Measurements from ENCODE around the gene ELFN1. TPM values are rescaled to one million over a fixed set of nuclear protein-coding genes. Genes with fewer than 3 reads are reported as not detected.

ELFN1 gene
- total and polyA plus RNA-seq, 10 of the 15 experiments (the other 5 are each of a cell fraction or from before 2014, with no cell fraction given) = 0.04 TPM; not detected in 9

DNA sequence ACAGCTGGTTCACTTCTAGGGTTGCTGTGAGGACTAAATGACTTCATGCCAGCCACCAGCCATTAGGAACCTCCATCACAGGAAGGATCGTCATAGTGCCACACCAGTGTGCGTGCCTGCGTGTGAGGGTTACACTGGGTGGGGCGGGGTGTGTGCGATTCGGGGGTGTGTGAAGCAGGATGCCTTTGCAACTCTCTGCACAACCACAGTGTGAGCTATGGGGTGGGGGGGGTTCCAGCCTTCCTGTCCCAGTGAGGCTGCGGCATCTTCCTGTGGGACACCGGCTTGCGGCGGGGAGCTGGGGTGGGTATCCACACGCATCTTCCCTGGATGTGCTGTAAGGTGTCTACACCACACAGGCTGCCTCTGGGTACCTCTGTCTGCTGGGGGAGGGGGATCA, 6.9 kb upstream of the ELFN1 start:
- POLR2A ChIA-PET = no interaction called here
- CTCF ChIA-PET = interaction anchor here (0.5 to 1.5 kb wide), 3 partner anchors 37 to 702 kb away, joined by 3 to 4 read pairs (median 3); no protein-coding TSS in a partner anchor
- intact Hi-C loops (cut with micrococcal nuclease; ENCODE audit: unreplicated experiment) = no loop called here

DNA sequence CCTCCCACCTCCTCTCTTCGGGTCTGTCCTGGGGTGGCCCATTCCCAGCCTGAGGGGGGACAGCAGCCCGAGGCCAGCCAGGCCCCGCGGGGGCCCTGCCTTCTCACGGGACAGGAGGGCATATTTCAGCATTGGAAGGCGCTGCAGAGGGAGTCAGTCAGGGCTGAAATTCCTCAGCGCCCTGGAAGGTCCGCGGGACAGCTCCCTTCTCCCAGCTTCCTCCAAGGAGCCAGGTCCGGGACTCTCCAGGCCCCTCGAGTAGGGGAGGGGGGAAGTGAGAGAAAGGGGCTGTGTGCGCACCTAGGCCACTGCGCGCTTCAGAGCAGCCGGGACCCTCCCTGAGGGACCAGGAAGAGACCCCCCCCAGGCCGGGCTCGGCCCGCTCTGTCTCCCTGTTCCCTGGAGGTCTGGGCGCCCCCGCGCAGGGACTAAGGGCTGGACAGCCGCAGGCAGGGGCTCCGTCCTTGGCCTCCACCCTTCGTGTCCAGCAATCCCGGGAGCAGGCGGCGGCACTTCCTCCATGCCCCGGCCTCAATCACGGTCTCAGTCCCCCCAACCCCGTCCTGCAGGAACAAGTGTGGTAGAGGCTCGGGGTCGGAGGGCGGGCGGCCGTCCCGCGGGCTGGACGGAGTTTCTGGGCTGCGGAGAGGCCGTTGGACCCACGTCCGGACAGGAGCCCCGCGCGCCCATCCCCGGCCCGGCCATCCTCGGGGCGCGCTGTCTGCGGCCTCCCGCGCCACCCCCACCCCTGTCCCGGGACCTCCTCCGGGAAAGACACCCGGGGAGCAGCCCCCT, 6.0 kb upstream of the ELFN1 start:
- H3K4me3 ChIP-seq = no peak overlapping the region
- intact Hi-C loops (cut with micrococcal nuclease; ENCODE audit: unreplicated experiment) = no loop called here
- H4K20me1 ChIP-seq (ENCODE audit: control insufficient read depth, insufficient read depth) = no peaks in the 10 kb centered on the region
- H3K27ac ChIP-seq (ENCODE audit: control insufficient read depth, insufficient read depth) = no peak overlapping the region
- no peak overlapping the region for H3K4me2 ChIP-seq (ENCODE audit: control insufficient read depth, insufficient read depth)
- no peaks in the 10 kb centered on the region for H3K4me1 ChIP-seq (ENCODE audit: control insufficient read depth, insufficient read depth, low read length)
- H2AFZ ChIP-seq (ENCODE audit: control insufficient read depth, low read depth, low read length) = no peak overlapping the region
- H3K79me2 ChIP-seq (ENCODE audit: control insufficient read depth, insufficient read depth, low read length) = no peaks in the 10 kb centered on the region
- BruUV-seq (replicated peaks) = no TSS peak
- no peak for FAIRE-seq
- H3K36me3 ChIP-seq (ENCODE audit: control insufficient read depth in 2 of 2, insufficient read depth in 2 of 2, low read length in 1 of 2) = no peaks in the 10 kb centered on the region
- H3K27me3 ChIP-seq (replicated peaks in 1 of 2; ENCODE audit: control insufficient read depth in 2 of 2, insufficient read depth in 2 of 2, low read length in 1 of 2) = peaks cover 1 to 6% of the 10 kb centered on the region in 2 experiments; a peak in 2 of 4 replicates
- ChIA-PET POLR2A (no interaction called here), SMC1A (ENCODE audit: uncharacterized antibody, unreplicated experiment) (no interaction called here), CTCF (interaction anchor here (0.5 to 1.5 kb wide), 4 partner anchors 37 to 701 kb away, joined by 3 to 4 read pairs (median 3); no protein-coding TSS in a partner anchor), RAD21 (ENCODE audit: unreplicated experiment) (interaction anchor here (0.6 to 0.7 kb wide), 2 partner anchors 545 to 804 kb away, joined by 3 to 4 read pairs; no protein-coding TSS in a partner anchor)
- DNase-seq (ENCODE audit: low read depth, low spot score) = no peak
- in situ Hi-C loops (cut with MboI) = loop anchor here (10.0 kb wide), 1 partner anchor 551 kb away; no protein-coding TSS in a partner anchor
- no peak overlapping the region for H3K9ac ChIP-seq (ENCODE audit: control insufficient read depth, insufficient read depth, low read length)
- no peaks in the 10 kb centered on the region for H3K9me3 ChIP-seq (replicated peaks; ENCODE audit: control insufficient read depth, insufficient read depth, low read length)
- 32% methylated on average over 48 of the region's 56 CpGs for WGBS (ENCODE audit: insufficient coverage, insufficient replicate concordance, low lambda C conversion rate, missing lambda C conversion rate)
- ATAC-seq = no peak
- TF ChIP-seq SRF (IDR thresholded peaks at IDR 0.05; ENCODE audit: low read depth in 2 of 2, low read length in 2 of 2) = no peak
- no peak for TF ChIP-seq NKRF (conservative IDR thresholded peaks at IDR 0.05)
- no peak for TF ChIP-seq TAF1 (IDR thresholded peaks at IDR 0.05; ENCODE audit: borderline replicate concordance, low read depth, low read length)
- no peak for TF ChIP-seq POLR2AphosphoS5 (IDR thresholded peaks at IDR 0.05; ENCODE audit: low read length)
- no peak for TF ChIP-seq WRNIP1 (IDR thresholded peaks at IDR 0.05; ENCODE audit: borderline replicate concordance, low read depth, low read length)
- TF ChIP-seq, protein P1, sequence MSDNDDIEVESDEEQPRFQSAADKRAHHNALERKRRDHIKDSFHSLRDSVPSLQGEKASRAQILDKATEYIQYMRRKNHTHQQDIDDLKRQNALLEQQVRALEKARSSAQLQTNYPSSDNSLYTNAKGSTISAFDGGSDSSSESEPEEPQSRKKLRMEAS (IDR thresholded peaks at IDR 0.05; ENCODE audit: low read depth, low read length) = no peak
- no peak for TF ChIP-seq EZH2 (IDR thresholded peaks at IDR 0.05; ENCODE audit: borderline replicate concordance, control insufficient read depth, low read depth, low read length)
- no peak for TF ChIP-seq SMC3 (IDR thresholded peaks at IDR 0.05; ENCODE audit: borderline replicate concordance, low read length)
- TF ChIP-seq RAD51 (IDR thresholded peaks at IDR 0.05) = no peak
- no peak for TF ChIP-seq BCL11A (IDR thresholded peaks at IDR 0.05; ENCODE audit: low read depth, low read length)
- no peak for TF ChIP-seq CTCF (IDR thresholded peaks at IDR 0.05 in 2 of 3, conservative IDR thresholded peaks at IDR 0.05 in 1 of 3; ENCODE audit: control insufficient read depth in 2 of 3, extremely low read depth in 1 of 3, insufficient read depth in 1 of 3, low read depth in 3 of 3, low read length in 3 of 3)

More for the DNA sequence above, 6.9 kb upstream of the ELFN1 start:
- RAD21 ChIA-PET (ENCODE audit: unreplicated experiment) = interaction anchor here (1.1 kb wide), 1 partner anchor 685 kb away, joined by 3 read pairs; no protein-coding TSS in a partner anchor
- Histone ChIP-seq H3K4me2 (ENCODE audit: control insufficient read depth, insufficient read depth) (no peak overlapping the region), H2AFZ (ENCODE audit: control insufficient read depth, low read depth, low read length) (no peak overlapping the region), H4K20me1 (ENCODE audit: control insufficient read depth, insufficient read depth) (no peaks in the 10 kb centered on the region), H3K4me3 (no peak overlapping the region), H3K9me3 (replicated peaks; ENCODE audit: control insufficient read depth, insufficient read depth, low read length) (no peaks in the 10 kb centered on the region), H3K79me2 (ENCODE audit: control insufficient read depth, insufficient read depth, low read length) (no peaks in the 10 kb centered on the region), H3K4me1 (ENCODE audit: control insufficient read depth, insufficient read depth, low read length) (no peaks in the 10 kb centered on the region), H3K9ac (ENCODE audit: control insufficient read depth, insufficient read depth, low read length) (no peak overlapping the region), H3K27me3 (replicated peaks in 1 of 2; ENCODE audit: control insufficient read depth in 2 of 2, insufficient read depth in 2 of 2, low read length in 1 of 2) (peaks cover 0 to 1% of the 10 kb centered on the region in 2 experiments; a peak in 2 of 4 replicates), H3K27ac (ENCODE audit: control insufficient read depth, insufficient read depth) (no peak overlapping the region), H3K36me3 (ENCODE audit: control insufficient read depth in 2 of 2, insufficient read depth in 2 of 2, low read length in 1 of 2) (no peaks in the 10 kb centered on the region)
- WGBS (ENCODE audit: insufficient coverage, insufficient replicate concordance, low lambda C conversion rate, missing lambda C conversion rate) = 65% methylated on average over 11 of the region's 11 CpGs
- TF ChIP-seq GATAD2B (conservative IDR thresholded peaks at IDR 0.05; ENCODE audit: low read depth) = no peak
- DNase-seq (ENCODE audit: low read depth, low spot score) = no peak
- in situ Hi-C loops (cut with MboI) = loop anchor here (10.0 kb wide), 1 partner anchor 552 kb away; no protein-coding TSS in a partner anchor
- SMC1A ChIA-PET (ENCODE audit: uncharacterized antibody, unreplicated experiment) = no interaction called here
- no peak for ATAC-seq
- BruUV-seq (replicated peaks) = no TSS peak
- FAIRE-seq = no peak

Data from GM12878 (cell line).